ENCODE measurements around the gene HS3ST6.

The HS3ST6 gene

GRCh38 chr16:1961651-1962067, 43.4 kb upstream of the HS3ST6 start:
- no peaks in the 10 kb centered on the region for H4K20me1 ChIP-seq (ENCODE audit: insufficient read depth, low read length)
- H3K27ac ChIP-seq (ENCODE audit: low read depth, low read length, poor library complexity, severe bottlenecking): peak overlapping the region; percentile 44
- peak overlapping the region; percentile 16 for H3K4me3 ChIP-seq (ENCODE audit: low read depth, low read length, poor library complexity, severe bottlenecking)
- H3F3A ChIP-seq (ENCODE audit: insufficient read depth, low read length): peaks cover 16% of the 10 kb centered on the region
- H3K27me3 ChIP-seq (ENCODE audit: insufficient read depth, low read length): no peaks in the 10 kb centered on the region
- H3K4me1 ChIP-seq (ENCODE audit: insufficient read depth, low read length, severe bottlenecking): peaks cover 46% of the 10 kb centered on the region
- no peak for TF ChIP-seq CTCF (IDR thresholded peaks at IDR 0.05; ENCODE audit: low read length)
- no peak for TF ChIP-seq EZH2 (IDR thresholded peaks at IDR 0.05; ENCODE audit: borderline replicate concordance, low read length)
- no peaks in the 10 kb centered on the region for H3K9me2 ChIP-seq (ENCODE audit: low read depth, low read length)
- H3K36me3 ChIP-seq (ENCODE audit: insufficient read depth, low read length): peaks cover 35% of the 10 kb centered on the region
- H3K79me2 ChIP-seq (ENCODE audit: insufficient read depth, low read length): peaks cover 21% of the 10 kb centered on the region
- H3K4me2 ChIP-seq (ENCODE audit: low read length): peak overlapping the region; percentile 97; the same call in 1 of the 2 replicates
- no peak overlapping the region for H2AFZ ChIP-seq (ENCODE audit: low read length)
- no peaks in the 10 kb centered on the region for H3K9me3 ChIP-seq (ENCODE audit: low read length)
- no peak overlapping the region for H3K9ac ChIP-seq (ENCODE audit: low read length)

- Histone ChIP-seq H3K36me3 (ENCODE audit: insufficient read depth, low read length) (peaks cover 35% of the 10 kb centered on the region), H4K20me1 (ENCODE audit: insufficient read depth, low read length) (no peaks in the 10 kb centered on the region), H3K9me2 (ENCODE audit: low read depth, low read length) (no peaks in the 10 kb centered on the region), H3K4me1 (ENCODE audit: insufficient read depth, low read length, severe bottlenecking) (peaks cover 45% of the 10 kb centered on the region), H3K27ac (ENCODE audit: low read depth, low read length, poor library complexity, severe bottlenecking) (peak overlapping the region; percentile 75), H3K9me3 (ENCODE audit: low read length) (no peaks in the 10 kb centered on the region), H2AFZ (ENCODE audit: low read length) (no peak overlapping the region), H3F3A (ENCODE audit: insufficient read depth, low read length) (peaks cover 16% of the 10 kb centered on the region), H3K4me3 (ENCODE audit: low read depth, low read length, poor library complexity, severe bottlenecking) (peak overlapping the region; percentile 90), H3K4me2 (ENCODE audit: low read length) (peak overlapping the region; percentile 72), H3K27me3 (ENCODE audit: insufficient read depth, low read length) (no peaks in the 10 kb centered on the region; the same call in 1 of the 2 replicates), H3K79me2 (ENCODE audit: insufficient read depth, low read length) (peaks cover 21% of the 10 kb centered on the region), H3K9ac (ENCODE audit: low read length) (peak overlapping the region; percentile 90; the same call in 1 of the 2 replicates)
- TF ChIP-seq EZH2 (IDR thresholded peaks at IDR 0.05; ENCODE audit: borderline replicate concordance, low read length) (no peak), CTCF (IDR thresholded peaks at IDR 0.05; ENCODE audit: low read length) (no peak)
Measured at GRCh38 chr16:1960665-1961630, 42.7 kb upstream of the HS3ST6 start.

GRCh38 chr16:1959269-1960039, 41.2 kb upstream of the HS3ST6 start, which contains the start of gene NDUFB10:
TSS of gene NDUFB10 (plus strand) at chr16:1959538. CDS start at chr16:1959625, 87 bp downstream.
- Histone ChIP-seq H3K27me3 (ENCODE audit: insufficient read depth, low read length) (no peaks in the 10 kb centered on the region; the same call in 1 of the 2 replicates), H3K4me3 (ENCODE audit: low read depth, low read length, poor library complexity, severe bottlenecking) (peak within 1 kb of the TSS; percentile 90), H4K20me1 (ENCODE audit: insufficient read depth, low read length) (no peaks in the 10 kb centered on the region), H3K9ac (ENCODE audit: low read length) (peak within 1 kb of the TSS; percentile 90), H3K9me2 (ENCODE audit: low read depth, low read length) (no peaks in the 10 kb centered on the region), H2AFZ (ENCODE audit: low read length) (no peak within 1 kb of the TSS), H3K9me3 (ENCODE audit: low read length) (no peaks in the 10 kb centered on the region), H3K36me3 (ENCODE audit: insufficient read depth, low read length) (peaks cover 35% of the 10 kb centered on the region), H3F3A (ENCODE audit: insufficient read depth, low read length) (peaks cover 16% of the 10 kb centered on the region), H3K27ac (ENCODE audit: low read depth, low read length, poor library complexity, severe bottlenecking) (peak within 1 kb of the TSS; percentile 75), H3K4me2 (ENCODE audit: low read length) (peak within 1 kb of the TSS; percentile 72), H3K4me1 (ENCODE audit: insufficient read depth, low read length, severe bottlenecking) (peaks cover 39% of the 10 kb centered on the region), H3K79me2 (ENCODE audit: insufficient read depth, low read length) (peaks cover 14% of the 10 kb centered on the region)
- TF ChIP-seq EZH2 (IDR thresholded peaks at IDR 0.05; ENCODE audit: borderline replicate concordance, low read length): no peak
- peak; percentile 89 for TF ChIP-seq CTCF (IDR thresholded peaks at IDR 0.05; ENCODE audit: low read length)
